ENCODE results near the gene C2orf42.
A peak's percentile ranks its signal among the peaks of the same experiment; 100 is the strongest.
"Not testable (repeated sequence)": the region's sequence is repeated elsewhere in the genome, so short reads cannot be mapped to it uniquely, and the experiment has no call there.

Gene C2orf42

GRCh38 chr2:70190418-70191243 is at the start of gene C2orf42:
TSS of gene C2orf42 (minus strand) at chr2:70191019. CDS start at chr2:70181985, 9,034 bp downstream.
- in situ Hi-C loops (cut with HindIII; ENCODE audit: low sequenced_read_pairs) = no loop called here
- peak; percentile 99 for DNase-seq (ENCODE audit: low read depth, low spot score)
- H3K4me3 ChIP-seq (ENCODE audit: low read depth, low read length) = peak within 1 kb of the TSS; percentile 83
- TF ChIP-seq CTCF (IDR thresholded peaks at IDR 0.05; ENCODE audit: low read depth, low read length) = peak; percentile 24

- H3K4me3 ChIP-seq (ENCODE audit: low read depth, low read length) = no peak overlapping the region
- in situ Hi-C loops (cut with HindIII; ENCODE audit: low sequenced_read_pairs) = no loop called here
- no peak for TF ChIP-seq CTCF (IDR thresholded peaks at IDR 0.05; ENCODE audit: low read depth, low read length)
- DNase-seq (ENCODE audit: low read depth, low spot score) = no peak
These were observed 49.8 kb upstream of the C2orf42 start for GRCh38 chr2:70240599-70240998.

- H3K4me3 ChIP-seq (ENCODE audit: low read depth, low read length) = no peak overlapping the region
- in situ Hi-C loops (cut with HindIII; ENCODE audit: low sequenced_read_pairs) = no loop called here
- no peak for TF ChIP-seq CTCF (IDR thresholded peaks at IDR 0.05; ENCODE audit: low read depth, low read length)
- no peak for DNase-seq (ENCODE audit: low read depth, low spot score)
These were observed 43.1 kb upstream of the C2orf42 start for GRCh38 chr2:70233926-70234325.

GRCh38 chr2:70226781-70227180 is 36.0 kb upstream of the C2orf42 start:
- in situ Hi-C loops (cut with HindIII; ENCODE audit: low sequenced_read_pairs) = no loop called here
- no peak for DNase-seq (ENCODE audit: low read depth, low spot score)
- H3K4me3 ChIP-seq (ENCODE audit: low read depth, low read length) = no peak overlapping the region
- TF ChIP-seq CTCF (IDR thresholded peaks at IDR 0.05; ENCODE audit: low read depth, low read length) = no peak

- DNase-seq (ENCODE audit: low read depth, low spot score); H3K4me3 ChIP-seq (ENCODE audit: low read depth, low read length); in situ Hi-C loops (cut with HindIII; ENCODE audit: low sequenced_read_pairs): not testable (repeated sequence)
These were observed 32.5 kb upstream of the C2orf42 start for GRCh38 chr2:70223305-70223704.

GRCh38 chr2:70214953-70215549 is 24.2 kb upstream of the C2orf42 start:
- peak; percentile 56 for DNase-seq (ENCODE audit: low read depth, low spot score)
- no peak for TF ChIP-seq CTCF (IDR thresholded peaks at IDR 0.05; ENCODE audit: low read depth, low read length)
- H3K4me3 ChIP-seq (ENCODE audit: low read depth, low read length) = no peak overlapping the region
- in situ Hi-C loops (cut with HindIII; ENCODE audit: low sequenced_read_pairs) = no loop called here

- no peak for TF ChIP-seq CTCF (IDR thresholded peaks at IDR 0.05; ENCODE audit: low read depth, low read length)
- in situ Hi-C loops (cut with HindIII; ENCODE audit: low sequenced_read_pairs) = no loop called here
- no peak overlapping the region for H3K4me3 ChIP-seq (ENCODE audit: low read depth, low read length)
- no peak for DNase-seq (ENCODE audit: low read depth, low spot score)
These were observed 23.5 kb upstream of the C2orf42 start for GRCh38 chr2:70214365-70214764.
